Measurements from ENCODE around the gene CDC27.

CDC27 gene

GRCh38 chr17:47096343-47096742, 92.8 kb downstream of the CDC27 start:
- Histone ChIP-seq H3K4me2 (ENCODE audit: insufficient read depth, low read length) (no peak overlapping the region), H2AFZ (ENCODE audit: low read depth, low read length) (no peak overlapping the region), H3K27me3 (ENCODE audit: insufficient read depth, low read length, poor library complexity) (no peaks in the 10 kb centered on the region), H3K4me3 (ENCODE audit: low read depth in 1 of 2, low read length in 2 of 2) (no peak overlapping the region), H3K79me2 (ENCODE audit: insufficient read depth, low read length) (peaks cover 57% of the 10 kb centered on the region), H3K27ac (ENCODE audit: low read length) (no peak overlapping the region), H3K36me3 (ENCODE audit: insufficient read depth, low read length) (peaks cover 5% of the 10 kb centered on the region), H4K20me1 (ENCODE audit: insufficient read depth, low read length) (no peaks in the 10 kb centered on the region; the same call in 1 of the 2 replicates), H3K9ac (ENCODE audit: low read depth, low read length) (no peak overlapping the region), H3K4me1 (ENCODE audit: insufficient read depth, low read length) (peaks cover 26% of the 10 kb centered on the region), H3K9me3 (ENCODE audit: insufficient read depth, low read length, severe bottlenecking) (no peaks in the 10 kb centered on the region)
- TF ChIP-seq CTCF (IDR thresholded peaks at IDR 0.05; ENCODE audit: borderline replicate concordance, extremely low read depth, low read length, poor library complexity, severe bottlenecking), result no peak
- no peak for TF ChIP-seq EZH2 (IDR thresholded peaks at IDR 0.05; ENCODE audit: borderline replicate concordance, low read depth, low read length, severe bottlenecking)
- no peak for DNase-seq
- ATAC-seq (ENCODE audit: insufficient read depth, low read depth), result no peak

GRCh38 chr17:47095268-47095667, 93.8 kb downstream of the CDC27 start:
- Histone ChIP-seq H4K20me1 (ENCODE audit: insufficient read depth, low read length) (no peaks in the 10 kb centered on the region; the same call in 1 of the 2 replicates), H3K9me3 (ENCODE audit: insufficient read depth, low read length, severe bottlenecking) (no peaks in the 10 kb centered on the region), H3K9ac (ENCODE audit: low read depth, low read length) (no peak overlapping the region), H3K4me3 (ENCODE audit: low read depth in 1 of 2, low read length in 2 of 2) (no peak overlapping the region), H3K27ac (ENCODE audit: low read length) (no peak overlapping the region), H3K79me2 (ENCODE audit: insufficient read depth, low read length) (peaks cover 65% of the 10 kb centered on the region), H3K36me3 (ENCODE audit: insufficient read depth, low read length) (peaks cover 5% of the 10 kb centered on the region), H3K4me1 (ENCODE audit: insufficient read depth, low read length) (peaks cover 17% of the 10 kb centered on the region), H2AFZ (ENCODE audit: low read depth, low read length) (no peak overlapping the region), H3K27me3 (ENCODE audit: insufficient read depth, low read length, poor library complexity) (no peaks in the 10 kb centered on the region), H3K4me2 (ENCODE audit: insufficient read depth, low read length) (no peak overlapping the region)
- DNase-seq (no peak), ATAC-seq (ENCODE audit: insufficient read depth, low read depth) (no peak)
- TF ChIP-seq CTCF (IDR thresholded peaks at IDR 0.05; ENCODE audit: borderline replicate concordance, extremely low read depth, low read length, poor library complexity, severe bottlenecking), result no peak
- TF ChIP-seq EZH2 (IDR thresholded peaks at IDR 0.05; ENCODE audit: borderline replicate concordance, low read depth, low read length, severe bottlenecking), result no peak

GRCh38 chr17:47087093-47087492, 102.0 kb downstream of the CDC27 start:
- TF ChIP-seq EZH2 (IDR thresholded peaks at IDR 0.05; ENCODE audit: borderline replicate concordance, low read depth, low read length, severe bottlenecking) (no peak), CTCF (IDR thresholded peaks at IDR 0.05; ENCODE audit: borderline replicate concordance, extremely low read depth, low read length, poor library complexity, severe bottlenecking) (no peak)
- no peak overlapping the region for H3K9ac ChIP-seq (ENCODE audit: low read depth, low read length)
- H3K27me3 ChIP-seq (ENCODE audit: insufficient read depth, low read length, poor library complexity), result no peaks in the 10 kb centered on the region
- no peak overlapping the region for H2AFZ ChIP-seq (ENCODE audit: low read depth, low read length)
- ATAC-seq (ENCODE audit: insufficient read depth, low read depth) (no peak), DNase-seq (no peak)
- H3K4me3 ChIP-seq (ENCODE audit: low read depth in 1 of 2, low read length in 2 of 2), result no peak overlapping the region
- no peaks in the 10 kb centered on the region for H3K36me3 ChIP-seq (ENCODE audit: insufficient read depth, low read length)
- peaks cover 40% of the 10 kb centered on the region for H3K79me2 ChIP-seq (ENCODE audit: insufficient read depth, low read length)
- peaks cover 9% of the 10 kb centered on the region; the same call in 1 of the 2 replicates for H4K20me1 ChIP-seq (ENCODE audit: insufficient read depth, low read length)
- H3K4me2 ChIP-seq (ENCODE audit: insufficient read depth, low read length), result no peak overlapping the region
- H3K4me1 ChIP-seq (ENCODE audit: insufficient read depth, low read length), result no peaks in the 10 kb centered on the region
- no peak overlapping the region for H3K27ac ChIP-seq (ENCODE audit: low read length)
- no peaks in the 10 kb centered on the region for H3K9me3 ChIP-seq (ENCODE audit: insufficient read depth, low read length, severe bottlenecking)

- Histone ChIP-seq H3K4me1 (ENCODE audit: insufficient read depth, low read length) (no peaks in the 10 kb centered on the region), H3K4me2 (ENCODE audit: insufficient read depth, low read length) (no peak overlapping the region), H4K20me1 (ENCODE audit: insufficient read depth, low read length) (peaks cover 9% of the 10 kb centered on the region; the same call in 1 of the 2 replicates), H3K79me2 (ENCODE audit: insufficient read depth, low read length) (peaks cover 30% of the 10 kb centered on the region), H3K27ac (ENCODE audit: low read length) (no peak overlapping the region), H3K9me3 (ENCODE audit: insufficient read depth, low read length, severe bottlenecking) (no peaks in the 10 kb centered on the region), H2AFZ (ENCODE audit: low read depth, low read length) (no peak overlapping the region), H3K36me3 (ENCODE audit: insufficient read depth, low read length) (no peaks in the 10 kb centered on the region), H3K27me3 (ENCODE audit: insufficient read depth, low read length, poor library complexity) (no peaks in the 10 kb centered on the region), H3K9ac (ENCODE audit: low read depth, low read length) (no peak overlapping the region), H3K4me3 (ENCODE audit: low read depth in 1 of 2, low read length in 2 of 2) (no peak overlapping the region)
- no peak for TF ChIP-seq EZH2 (IDR thresholded peaks at IDR 0.05; ENCODE audit: borderline replicate concordance, low read depth, low read length, severe bottlenecking)
- no peak for TF ChIP-seq CTCF (IDR thresholded peaks at IDR 0.05; ENCODE audit: borderline replicate concordance, extremely low read depth, low read length, poor library complexity, severe bottlenecking)
- DNase-seq, result no peak
- ATAC-seq (ENCODE audit: insufficient read depth, low read depth), result no peak
Measured at GRCh38 chr17:47085736-47086135, 103.4 kb downstream of the CDC27 start.
